GM19463 (cell line): Measurements from ENCODE around the gene TMEM88.

ENCODE experiments used
- ATAC-seq: cut with Tn5 transposase; IDR thresholded peaks from one replicate; pipeline ENCODE4 v1.9.1; 2021; ENCODE audit warnings: mild to moderate bottlenecking, moderate library complexity; ENCODE audit not compliant: unreplicated experiment

TMEM88 gene

DNA sequence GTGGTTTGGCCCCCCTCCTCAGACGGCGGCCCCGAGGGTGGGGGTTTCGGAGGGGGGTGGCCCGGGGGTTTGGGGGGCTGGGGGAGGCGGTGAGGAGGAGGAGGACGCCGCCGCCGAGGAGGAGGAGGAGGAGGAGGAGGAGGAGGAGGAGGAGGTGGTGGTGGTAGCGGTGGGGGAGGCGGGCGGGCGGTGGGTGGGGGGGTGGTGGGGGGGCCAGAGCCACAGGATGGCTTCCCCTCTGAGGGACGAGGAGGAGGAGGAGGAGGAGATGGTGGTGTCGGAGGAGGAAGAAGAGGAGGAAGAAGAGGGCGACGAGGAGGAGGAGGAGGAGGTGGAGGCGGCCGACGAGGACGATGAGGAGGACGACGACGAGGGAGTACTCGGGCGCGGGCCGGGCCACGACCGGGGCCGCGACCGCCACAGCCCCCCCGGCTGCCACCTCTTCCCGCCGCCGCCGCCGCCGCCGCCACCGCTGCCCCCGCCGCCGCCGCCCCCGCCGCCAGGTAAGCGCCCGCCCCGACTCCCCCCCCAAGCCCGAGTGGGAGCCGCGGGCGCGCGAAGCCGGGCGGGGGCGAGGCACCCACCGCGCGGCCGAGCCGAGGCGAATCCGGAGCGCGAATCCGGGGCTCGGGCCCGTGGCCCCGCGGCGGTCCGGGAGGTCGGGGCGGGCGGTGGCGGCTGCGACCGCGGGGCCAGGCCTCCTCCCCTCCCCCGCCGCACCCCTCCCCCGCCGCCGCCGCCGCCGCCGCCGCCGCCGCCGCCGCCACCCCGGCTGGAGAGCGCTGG lies 29.9 kb downstream of the TMEM88 start:
- ATAC-seq, result no peak

DNA sequence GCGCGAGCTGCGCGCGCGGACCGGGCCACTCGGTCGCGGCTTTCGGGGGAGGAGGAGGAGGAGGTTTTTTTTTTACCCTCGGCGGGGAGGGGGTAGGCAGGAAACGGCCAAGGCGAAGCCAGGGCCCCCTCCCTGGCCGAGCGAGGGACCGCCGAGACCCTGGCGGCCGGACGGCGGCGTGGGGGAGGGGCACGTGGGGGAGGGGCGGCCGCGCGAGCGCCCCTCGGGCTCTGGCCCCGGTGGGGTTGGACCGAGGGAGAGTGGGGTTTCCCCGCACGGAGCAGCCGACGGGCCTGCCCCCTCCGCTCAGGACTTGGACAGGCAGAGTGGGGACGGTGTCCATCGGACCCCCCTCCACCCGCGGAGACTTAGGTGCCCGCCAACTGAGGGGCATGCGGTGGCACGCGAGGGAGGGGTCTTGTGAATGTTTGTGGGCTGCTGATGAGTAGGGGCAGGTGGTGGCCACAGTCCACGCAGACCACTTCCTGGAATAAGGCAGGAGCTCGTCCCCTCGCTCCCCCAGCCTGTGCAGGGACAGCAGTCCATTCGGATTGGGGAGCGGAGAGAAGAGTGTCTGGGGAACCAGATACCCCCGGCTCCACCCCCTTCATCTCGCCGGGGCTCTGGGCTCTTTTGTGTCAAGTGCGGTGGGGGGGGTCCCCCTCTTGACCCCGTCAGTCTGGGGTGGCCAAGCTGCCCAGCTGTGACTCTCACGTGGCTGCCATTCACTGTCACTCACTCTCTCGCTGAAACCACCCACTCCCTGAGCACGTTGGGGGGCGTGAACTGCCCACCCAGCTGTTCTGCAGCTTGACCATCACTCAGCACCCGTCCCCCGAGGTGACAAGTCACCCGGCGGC lies 30.7 kb downstream of the TMEM88 start:
- no peak for ATAC-seq

DNA sequence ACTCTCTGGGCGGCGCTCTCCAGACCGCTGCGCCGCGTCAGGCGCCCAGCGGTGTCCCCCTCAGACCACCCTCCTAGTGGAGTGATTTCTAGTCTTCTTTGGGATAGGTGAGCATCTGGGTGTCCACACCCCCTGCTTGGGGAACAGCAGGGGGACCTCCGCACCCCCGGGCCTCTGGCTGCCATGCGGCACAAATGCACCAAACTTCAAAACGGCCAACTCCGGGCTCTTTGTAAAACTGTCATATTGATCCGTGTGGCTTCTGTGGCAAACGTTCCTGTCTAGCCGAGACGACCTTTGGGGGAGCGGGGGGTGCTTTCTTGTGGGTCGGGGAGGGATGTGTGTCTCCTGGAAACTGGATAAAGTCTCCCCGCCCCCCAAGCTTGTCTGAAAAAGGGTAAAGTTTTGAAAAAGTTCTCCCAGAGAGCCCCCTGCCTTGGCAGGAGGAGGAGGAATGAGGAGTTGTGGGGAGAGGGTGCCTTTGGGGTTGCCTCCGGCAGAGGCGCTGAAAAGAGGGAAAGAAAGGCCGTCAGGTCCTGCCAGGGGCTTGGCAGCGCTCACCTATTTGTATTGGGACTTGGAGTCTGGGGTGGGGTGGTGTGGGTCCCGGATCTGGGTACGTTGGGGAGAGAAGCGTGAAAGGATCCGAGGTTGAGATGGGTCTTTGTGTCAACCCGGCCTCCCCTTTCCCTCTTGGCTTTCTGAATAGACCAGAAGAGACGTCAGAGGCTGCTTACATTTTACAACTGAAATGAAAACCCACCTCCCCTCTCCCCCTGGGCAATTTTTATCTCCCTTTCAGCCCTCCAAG lies 31.6 kb downstream of the TMEM88 start:
- no peak for ATAC-seq

DNA sequence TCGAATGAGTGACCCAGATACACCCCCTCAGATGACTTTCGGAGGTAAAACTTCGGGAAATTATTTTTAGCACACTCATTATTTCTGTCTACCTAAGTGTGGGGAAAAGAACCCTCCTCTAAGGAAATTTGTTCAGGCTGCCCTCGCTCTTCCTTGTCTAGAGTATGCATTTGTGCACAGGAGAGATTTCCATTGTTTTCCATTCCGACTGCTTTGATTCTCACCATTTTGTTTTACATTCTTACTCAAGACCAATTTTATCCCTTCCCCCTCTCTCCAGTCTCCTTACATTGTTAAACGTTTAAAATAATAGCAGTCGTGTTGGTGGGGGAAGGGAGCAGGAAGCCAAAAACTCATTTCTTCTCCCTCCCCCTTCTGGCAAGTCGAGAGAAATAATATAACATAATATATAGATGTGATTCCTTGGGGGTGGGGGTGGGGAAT lies 32.2 kb downstream of the TMEM88 start:
- no peak for ATAC-seq

DNA sequence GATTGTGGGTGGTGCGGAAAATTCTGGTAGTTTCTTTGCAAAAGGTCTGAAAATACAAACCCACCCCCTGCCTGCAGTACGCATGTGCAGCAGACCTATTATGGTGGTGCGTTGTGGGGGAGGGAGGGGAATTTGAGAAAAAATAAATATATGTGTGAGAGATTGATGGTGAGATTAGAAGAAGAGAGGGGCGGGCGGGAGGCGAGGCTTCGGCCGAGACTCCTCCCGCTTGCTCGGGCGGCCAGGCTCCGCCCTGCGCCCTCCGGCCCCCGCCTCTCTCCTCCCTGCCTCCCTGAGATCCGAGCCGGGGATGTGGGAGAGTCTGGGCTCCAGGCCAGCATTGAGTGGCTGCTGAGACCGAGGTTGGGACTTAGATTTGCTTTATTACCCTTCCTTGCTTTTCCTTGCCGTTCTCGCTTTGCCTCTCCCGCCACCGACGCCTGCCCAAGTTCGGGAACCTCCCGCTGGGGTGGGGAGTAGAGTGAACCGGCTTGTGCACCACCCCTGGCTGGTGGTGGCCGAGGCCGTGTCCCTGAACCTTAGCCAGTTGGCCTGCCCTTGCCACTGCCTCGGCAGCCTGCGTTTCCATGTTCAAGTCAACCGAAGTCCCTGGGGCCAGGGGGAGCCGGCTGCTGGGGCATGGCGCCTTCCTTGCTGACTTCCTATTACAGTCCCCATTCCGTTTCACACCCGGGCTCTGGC lies 32.8 kb downstream of the TMEM88 start:
- peak; percentile 52 for ATAC-seq

DNA sequence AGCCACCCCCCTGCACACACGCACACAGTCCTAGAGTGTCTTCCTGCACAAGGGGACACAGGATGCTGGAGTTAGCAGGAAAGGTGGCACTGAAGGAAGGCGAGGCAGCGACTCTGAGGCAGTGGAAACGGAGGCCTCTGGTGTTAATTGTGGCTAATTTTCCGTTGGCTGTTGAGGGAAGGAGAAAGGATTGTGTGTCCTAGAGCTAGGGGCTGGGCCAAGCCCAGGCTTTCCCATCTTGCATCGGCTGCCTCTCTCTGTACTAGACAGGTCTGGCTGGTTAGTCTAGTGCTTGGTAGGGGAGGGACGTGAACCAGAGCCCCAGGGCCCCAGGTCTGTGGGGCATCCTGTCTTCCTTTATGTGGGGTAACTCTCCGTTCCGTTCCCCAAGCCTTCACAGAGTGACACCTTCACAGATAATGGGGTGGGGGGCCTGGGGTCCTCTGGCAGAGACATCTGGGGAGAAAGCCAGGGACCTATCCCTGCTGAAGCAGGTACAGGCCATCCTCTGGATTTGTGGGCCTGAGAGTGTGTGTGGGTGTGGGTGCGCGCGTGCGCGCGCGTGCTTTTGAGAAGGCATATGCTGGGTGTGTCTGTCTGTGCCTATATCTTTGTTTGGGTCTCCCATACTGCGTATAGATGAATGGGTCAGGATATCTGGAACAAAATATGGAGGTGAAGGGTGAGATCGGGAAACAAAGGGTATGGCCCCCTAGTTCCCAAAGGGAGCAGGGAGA lies 33.5 kb downstream of the TMEM88 start, which contains the start of gene CHD3:
Gene CHD3 (plus strand): TSS at position 606 of the 737 bp plus-strand sequence. CDS start 212 bp downstream, outside the sequence.
- ATAC-seq, result no peak

DNA sequence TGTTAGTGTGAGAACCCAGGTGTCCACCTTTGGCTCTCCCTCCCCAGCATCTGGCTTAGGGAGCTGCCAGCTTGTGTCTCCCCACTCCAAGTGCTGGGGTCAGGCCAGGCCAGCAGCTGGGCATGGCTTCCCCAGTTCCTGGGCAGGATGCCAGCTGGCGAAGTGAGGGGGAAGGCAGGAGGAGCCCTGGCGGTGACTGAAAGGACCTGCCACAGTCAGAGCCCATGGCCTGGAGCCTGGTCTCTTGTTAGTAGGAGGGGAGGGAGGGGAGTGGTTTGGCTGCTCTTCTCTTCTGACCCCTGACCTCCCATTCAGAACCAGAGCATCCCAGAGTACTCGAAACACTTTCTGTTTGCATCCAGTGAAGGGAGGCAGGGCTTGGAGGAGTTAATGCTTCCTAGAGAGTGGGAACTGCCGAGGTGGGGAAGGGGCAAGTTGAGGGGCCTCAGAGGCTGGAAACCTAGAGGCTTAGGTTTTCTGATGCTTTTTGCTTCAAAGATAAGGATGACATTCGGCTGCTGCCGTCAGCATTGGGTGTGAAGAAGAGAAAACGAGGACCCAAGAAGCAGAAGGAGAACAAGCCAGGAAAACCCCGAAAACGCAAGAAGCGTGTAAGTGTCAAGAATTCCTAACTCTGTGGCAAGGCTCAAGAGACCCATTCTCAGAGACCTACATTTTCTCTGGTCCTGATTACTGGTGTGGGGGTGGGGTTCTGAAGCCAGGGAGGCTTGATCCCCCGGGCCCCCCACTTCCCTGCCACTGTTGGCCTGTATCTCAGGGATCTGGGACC lies 34.5 kb downstream of the TMEM88 start:
- no peak for ATAC-seq

DNA sequence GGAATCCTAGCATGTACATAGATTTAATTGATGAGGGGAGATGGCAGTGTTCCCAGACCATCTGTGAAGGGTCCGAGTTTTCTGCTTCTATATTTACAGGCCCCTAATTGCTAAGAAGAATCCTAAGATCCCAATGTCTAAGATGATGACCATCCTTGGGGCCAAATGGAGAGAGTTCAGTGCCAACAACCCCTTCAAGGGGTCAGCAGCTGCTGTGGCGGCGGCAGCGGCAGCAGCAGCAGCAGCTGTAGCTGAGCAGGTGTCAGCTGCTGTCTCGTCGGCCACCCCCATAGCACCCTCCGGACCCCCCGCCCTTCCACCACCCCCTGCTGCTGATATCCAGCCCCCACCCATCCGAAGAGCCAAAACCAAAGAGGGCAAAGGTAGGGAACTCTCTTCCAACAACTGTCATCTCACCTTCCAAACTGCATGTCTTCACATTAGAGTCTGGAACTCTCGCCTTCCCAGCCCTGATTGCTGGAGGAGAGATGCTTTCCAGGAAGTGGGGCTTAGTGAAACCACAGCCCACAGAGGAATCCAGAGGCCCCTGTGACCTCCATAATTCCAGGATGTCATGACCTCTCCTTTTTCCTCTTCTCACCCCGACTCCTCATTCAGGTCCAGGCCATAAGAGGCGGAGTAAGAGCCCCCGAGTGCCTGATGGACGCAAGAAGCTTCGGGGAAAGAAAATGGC lies 38.5 kb downstream of the TMEM88 start:
- no peak for ATAC-seq

DNA sequence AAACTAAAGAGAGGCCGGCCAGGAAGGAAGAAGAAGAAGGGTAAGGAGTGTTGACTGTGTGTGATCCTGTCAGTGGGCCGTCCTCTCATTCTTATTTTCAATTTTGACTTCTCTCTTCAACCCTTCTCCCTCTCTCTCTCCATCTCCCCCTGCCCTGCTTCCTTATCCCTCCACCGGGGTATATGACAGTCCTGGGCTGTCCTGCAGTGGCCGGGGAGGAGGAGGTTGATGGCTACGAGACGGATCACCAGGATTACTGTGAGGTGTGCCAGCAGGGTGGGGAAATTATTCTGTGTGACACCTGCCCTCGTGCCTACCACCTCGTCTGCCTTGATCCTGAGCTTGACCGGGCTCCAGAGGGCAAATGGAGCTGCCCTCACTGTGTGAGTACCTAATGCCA lies 39.4 kb downstream of the TMEM88 start:
- no peak for ATAC-seq

DNA sequence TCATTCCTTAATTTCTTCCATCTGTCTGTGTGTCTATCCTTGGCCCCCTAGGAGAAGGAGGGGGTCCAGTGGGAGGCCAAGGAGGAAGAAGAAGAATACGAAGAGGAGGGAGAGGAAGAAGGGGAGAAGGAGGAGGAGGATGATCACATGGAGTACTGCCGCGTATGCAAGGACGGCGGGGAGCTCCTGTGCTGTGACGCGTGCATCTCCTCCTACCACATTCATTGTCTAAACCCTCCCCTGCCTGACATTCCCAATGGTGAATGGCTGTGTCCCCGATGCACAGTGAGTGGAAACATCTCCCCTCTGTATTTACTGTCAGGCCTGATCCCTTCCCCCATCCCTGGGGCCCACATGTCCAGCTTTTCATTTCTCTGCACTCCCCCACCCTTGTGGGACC lies 40.0 kb downstream of the TMEM88 start:
- ATAC-seq, result no peak

DNA sequence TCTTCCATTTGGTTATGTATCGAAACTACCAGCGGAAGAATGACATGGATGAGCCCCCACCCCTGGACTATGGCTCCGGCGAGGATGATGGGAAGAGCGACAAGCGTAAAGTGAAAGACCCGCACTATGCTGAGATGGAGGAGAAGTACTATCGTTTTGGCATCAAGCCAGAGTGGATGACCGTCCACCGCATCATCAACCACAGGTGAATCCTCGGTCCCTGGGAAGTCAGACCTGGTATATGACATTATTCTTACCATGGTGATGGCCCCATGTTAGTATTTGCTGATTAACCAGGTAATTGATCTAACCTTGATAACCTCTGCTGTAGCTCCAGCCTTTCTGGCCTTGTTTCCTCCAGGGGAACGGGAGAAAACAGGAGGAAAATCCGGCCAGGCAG lies 42.2 kb downstream of the TMEM88 start:
- ATAC-seq, result no peak

DNA sequence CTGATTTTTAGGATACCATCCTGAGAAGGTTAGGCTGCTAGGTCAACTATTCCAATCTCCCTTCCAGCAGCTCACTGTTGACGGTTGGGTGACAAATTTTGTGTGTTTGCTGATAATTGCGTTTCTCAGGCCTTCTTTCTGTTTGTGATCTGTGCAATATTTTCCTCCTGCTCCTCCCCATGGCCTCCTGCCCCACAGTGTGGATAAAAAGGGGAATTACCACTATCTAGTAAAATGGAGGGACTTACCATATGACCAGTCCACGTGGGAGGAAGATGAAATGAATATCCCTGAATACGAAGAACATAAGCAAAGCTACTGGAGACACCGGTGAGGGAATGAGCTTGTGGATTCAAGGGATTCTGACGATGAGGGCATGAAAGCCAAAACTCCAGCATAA lies 42.9 kb downstream of the TMEM88 start:
- ATAC-seq, result no peak

DNA sequence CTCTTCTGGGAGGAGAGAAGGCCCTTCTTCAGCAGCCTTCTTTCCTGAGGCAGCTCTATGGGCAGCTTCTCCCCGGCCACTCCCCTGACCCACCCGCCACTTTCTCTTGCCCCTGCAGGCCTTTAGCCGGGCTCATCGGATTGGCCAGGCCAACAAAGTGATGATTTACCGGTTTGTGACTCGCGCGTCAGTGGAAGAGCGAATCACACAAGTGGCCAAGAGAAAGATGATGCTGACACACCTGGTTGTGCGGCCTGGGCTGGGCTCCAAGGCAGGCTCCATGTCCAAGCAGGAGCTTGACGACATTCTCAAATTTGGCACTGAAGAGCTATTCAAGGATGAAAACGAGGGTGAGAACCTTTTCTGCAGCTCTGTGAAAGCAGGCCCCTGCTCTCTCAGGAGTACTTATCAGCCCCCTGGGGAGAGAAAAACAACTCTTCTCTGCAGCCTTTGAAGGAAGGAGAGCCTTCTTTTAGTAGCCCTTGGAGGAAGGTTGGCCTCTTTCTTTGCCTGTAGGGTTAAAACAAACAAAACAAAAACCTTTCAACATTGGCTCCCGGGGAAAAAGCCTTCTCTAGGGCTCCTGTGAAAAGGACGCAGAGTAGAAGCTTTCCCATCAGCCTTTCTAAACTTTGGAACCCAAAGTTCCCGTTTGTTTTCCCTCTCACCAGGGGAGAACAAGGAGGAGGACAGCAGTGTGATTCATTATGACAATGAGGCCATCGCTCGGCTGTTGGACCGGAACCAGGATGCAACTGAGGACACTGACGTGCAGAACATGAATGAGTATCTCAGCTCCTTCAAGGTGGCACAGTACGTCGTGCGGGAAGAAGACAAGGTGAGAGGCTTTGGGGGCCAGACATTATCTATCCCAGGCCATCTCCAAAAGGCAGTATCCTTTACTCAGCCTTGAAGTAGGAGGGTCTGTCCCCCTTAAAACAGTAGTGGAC lies 48.6 kb downstream of the TMEM88 start:
- ATAC-seq, result no peak
